LNCaP clone FGC (cell line): ENCODE measurements around the gene POLD1.

Source experiments
- DNase-seq: peaks from one replicate; pipeline ENCODE4 v3.0.0-alpha.2; 2011; ENCODE audit warnings: low read depth
- H3K4me3 ChIP-seq: 2 replicates; pipeline ENCODE4 v1.5.1; 2011; ENCODE audit warnings: mild to moderate bottlenecking, low read depth, low read length, control low read depth
- TF ChIP-seq, protein P1 (sequence below): IDR thresholded peaks from 2 replicates; pipeline ENCODE4 v1.5.1; 2012; ENCODE audit warnings: mild to moderate bottlenecking; ENCODE audit not compliant: control insufficient read depth, insufficient read depth; ENCODE audit errors: extremely low read depth

The POLD1 gene

DNA sequence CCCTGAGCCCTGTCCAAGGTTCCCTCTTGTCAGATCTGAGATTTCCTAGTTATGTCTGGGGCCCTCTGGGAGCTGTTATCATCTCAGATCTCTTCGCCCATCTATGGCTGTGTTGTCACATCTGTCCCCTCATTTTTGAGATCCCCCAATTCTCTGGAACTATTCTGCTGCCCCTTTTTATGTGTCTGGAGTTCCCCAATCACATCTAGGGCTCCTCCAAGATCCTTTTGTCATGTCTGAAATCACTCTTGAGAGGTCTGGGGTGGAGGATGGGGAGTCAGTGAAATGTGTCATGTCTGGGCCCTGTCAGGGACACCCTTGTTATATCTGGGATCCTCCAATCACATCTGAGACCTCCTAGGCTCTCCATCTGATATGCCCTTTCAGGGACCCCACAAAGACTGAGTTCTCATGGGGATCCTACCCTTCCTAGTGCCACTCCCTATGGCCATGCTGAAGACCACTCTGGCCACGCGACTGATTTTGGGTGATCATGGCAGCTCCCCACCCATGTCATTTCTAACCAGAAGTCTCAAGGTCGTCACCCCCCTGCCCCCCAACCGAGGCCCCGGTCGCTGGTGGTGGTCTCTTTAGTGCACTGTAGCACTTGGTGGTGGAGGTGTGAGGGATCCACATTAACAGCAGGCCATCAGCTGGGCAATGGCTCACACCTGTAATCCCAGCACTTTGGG lies 44.8 kb downstream of the POLD1 start:
- no peak overlapping the region for H3K4me3 ChIP-seq
- DNase-seq: no peak
- TF ChIP-seq, protein P1, sequence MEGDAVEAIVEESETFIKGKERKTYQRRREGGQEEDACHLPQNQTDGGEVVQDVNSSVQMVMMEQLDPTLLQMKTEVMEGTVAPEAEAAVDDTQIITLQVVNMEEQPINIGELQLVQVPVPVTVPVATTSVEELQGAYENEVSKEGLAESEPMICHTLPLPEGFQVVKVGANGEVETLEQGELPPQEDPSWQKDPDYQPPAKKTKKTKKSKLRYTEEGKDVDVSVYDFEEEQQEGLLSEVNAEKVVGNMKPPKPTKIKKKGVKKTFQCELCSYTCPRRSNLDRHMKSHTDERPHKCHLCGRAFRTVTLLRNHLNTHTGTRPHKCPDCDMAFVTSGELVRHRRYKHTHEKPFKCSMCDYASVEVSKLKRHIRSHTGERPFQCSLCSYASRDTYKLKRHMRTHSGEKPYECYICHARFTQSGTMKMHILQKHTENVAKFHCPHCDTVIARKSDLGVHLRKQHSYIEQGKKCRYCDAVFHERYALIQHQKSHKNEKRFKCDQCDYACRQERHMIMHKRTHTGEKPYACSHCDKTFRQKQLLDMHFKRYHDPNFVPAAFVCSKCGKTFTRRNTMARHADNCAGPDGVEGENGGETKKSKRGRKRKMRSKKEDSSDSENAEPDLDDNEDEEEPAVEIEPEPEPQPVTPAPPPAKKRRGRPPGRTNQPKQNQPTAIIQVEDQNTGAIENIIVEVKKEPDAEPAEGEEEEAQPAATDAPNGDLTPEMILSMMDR: no peak

DNA sequence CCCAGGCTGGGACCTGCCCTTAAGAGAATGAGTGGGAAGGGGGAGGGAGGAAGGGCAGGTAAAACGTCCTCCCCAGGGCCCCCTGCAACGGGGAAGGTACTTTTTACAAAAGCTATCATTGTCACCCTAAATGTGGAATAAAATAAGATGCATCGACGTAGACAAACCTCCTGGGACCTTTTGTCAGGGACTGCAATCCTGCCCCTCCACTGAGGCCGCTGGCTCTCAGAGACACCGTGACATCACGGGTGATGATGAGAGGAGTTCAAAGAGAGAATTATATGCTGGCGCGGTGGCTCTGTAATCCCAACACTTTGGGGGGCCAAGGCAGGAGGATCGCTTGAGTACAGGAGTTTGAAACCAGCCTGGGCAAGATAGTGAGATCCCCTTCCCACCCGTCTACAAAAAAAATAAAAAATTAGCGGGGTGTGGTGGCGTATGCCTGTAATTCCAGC lies 46.8 kb downstream of the POLD1 start:
- no peak overlapping the region for H3K4me3 ChIP-seq
- no peak for DNase-seq
- TF ChIP-seq, protein P1: no peak

DNA sequence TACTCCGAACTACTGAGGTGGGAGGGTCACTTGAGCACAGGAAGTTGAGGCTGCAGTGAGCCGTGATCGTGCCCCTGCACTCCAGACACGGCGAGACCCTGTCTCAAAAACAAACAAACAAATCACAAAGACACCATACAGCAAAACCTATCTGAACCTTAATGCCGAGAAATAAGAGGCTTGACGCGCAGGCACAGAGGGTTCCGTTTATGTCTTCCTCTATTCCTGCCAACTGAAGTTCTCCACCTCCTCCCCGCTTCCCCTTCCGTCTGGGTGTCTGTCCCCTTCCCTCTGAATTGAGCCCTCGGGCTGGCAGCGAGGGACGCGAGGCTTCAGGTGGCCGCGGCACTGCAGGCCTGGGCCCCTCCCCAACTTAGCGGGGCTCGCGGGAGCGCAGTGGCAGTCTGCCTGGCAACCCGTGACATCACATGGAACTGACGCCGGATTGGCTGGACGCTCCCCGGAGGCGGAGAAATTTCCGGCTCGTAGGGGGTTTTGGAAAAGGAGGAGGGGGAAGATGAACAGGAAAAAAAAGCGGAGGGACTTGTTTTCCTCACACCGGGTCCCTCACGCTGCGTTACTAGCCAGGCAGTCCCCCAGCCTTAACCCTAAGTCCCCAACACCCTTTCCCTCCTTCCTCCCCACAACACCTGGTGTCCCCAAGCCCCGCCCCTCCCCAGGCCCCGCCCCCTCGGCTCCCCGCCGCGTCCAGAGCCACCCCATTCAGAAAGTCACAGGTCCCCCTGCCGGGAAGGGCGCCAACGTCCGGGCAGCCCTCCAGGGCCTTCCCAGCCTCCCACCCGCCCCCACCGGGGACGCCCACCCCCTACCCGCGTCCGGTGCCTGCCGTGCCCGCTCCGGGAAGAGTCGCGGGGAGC lies 47.4 kb downstream of the POLD1 start:
- H3K4me3 ChIP-seq: peak overlapping the region; percentile 54
- TF ChIP-seq, protein P1: no peak
- no peak for DNase-seq

DNA sequence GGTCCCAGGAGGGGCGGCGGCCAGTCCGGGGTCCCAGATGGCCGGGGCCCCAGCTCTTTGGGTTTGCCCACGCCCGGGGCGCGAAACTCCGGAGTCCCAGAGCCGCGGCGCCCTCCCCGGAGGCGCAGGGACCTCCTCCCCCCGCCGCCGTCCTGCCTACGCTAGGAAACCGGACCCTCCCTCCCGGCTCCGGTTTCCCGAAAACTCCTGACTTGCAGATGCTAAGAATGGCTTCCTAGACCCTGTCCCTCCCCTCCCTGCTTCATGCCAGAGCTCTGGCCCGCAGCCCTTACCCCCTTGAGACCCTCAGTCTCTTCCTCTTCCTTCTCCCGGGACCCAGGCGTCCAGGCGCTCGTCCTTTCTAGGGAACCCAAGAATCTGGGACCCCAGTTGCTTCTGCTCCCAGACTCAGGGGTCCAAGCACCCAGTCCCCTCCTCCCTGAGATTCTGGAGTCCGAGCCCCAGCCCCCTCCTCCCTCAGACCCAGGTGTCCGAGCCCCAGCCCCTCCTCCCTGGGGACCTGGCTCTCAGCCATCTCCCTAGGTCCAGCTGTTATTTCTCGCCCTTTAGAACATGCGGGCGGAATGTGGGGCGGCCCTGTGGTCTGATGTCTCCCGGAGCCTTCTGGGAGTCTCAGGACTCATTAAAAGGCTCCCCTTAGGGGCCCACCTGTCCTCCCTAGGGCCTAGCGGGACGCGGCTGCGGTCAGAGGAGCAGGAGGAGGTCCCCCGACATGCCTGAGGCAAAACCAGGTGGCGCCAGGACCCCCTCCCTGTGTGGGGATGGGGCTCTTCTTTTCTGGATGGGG lies 48.3 kb downstream of the POLD1 start, which contains the start of gene MYBPC2:
Gene MYBPC2 (plus strand): TSS at position 672 of the 808 bp plus-strand sequence. CDS start 62 bp downstream, at position 734.
- TF ChIP-seq, protein P1: no peak
- no peak for DNase-seq
- peak within 1 kb of the TSS; percentile 54 for H3K4me3 ChIP-seq

DNA sequence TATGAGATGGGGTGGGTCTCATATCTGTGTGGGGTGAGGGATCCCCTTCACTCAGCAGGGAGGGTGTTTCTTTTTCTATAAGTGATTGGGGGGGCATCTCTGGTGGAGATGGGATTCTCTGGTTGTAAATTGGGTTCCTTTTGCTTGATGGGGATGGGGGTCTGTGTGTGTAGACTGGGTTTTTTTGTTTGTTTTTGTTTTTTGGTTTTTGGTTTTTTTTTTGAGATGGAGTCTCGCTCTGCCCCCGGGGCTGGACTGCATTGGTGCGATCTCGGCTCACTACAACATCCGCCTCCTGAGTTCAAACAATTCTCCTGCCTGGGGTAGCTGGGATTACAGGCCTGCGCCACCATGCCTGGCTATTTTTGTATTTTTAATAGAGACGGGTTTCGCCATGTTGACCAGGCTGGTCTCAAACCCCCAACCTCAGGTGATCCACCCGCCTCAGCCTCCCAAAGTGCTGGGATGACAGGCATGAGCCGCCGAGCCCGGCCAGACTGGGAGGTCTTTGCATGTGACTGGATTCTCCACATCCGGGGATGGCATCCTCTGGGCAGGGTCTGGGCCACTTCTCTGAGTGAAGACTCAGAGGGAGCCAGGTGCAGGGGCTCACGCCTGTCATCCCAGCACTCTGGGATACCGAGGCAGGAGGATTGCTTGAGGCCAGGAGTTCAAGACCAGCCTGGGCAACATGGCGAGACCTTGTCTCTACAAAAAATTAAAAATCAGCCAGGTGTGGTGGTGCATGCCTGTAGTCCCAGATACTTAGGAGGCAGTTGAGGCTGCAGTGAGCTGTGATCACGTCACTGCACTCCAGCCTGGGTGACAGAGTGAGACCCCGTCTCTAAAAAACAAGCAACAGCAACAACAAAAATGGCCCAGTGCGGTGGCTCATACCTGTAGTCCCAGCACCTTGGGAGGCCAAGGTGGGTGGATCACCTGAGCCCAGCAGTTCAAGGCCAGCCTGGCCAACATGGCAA lies 49.3 kb downstream of the POLD1 start:
- no peak overlapping the region for H3K4me3 ChIP-seq
- TF ChIP-seq, protein P1: no peak
- no peak for DNase-seq
